Activated CD8-positive, alpha-beta memory T cell treated with anti-CD3 and anti-CD28 coated beads, Interleukin-2, amount 50 U/mL, for 24 hours (primary cell): ENCODE measurements around the gene GSK3B.
"Not testable (repeated sequence)": the region's sequence is repeated elsewhere in the genome, so short reads cannot be mapped to it uniquely, and the experiment has no call there.

Experiments
- DNase-seq: peaks from one replicate; pipeline ENCODE4 v3.0.0-alpha.2; 2020; ENCODE audit errors: extremely low read depth

GSK3B gene

DNA sequence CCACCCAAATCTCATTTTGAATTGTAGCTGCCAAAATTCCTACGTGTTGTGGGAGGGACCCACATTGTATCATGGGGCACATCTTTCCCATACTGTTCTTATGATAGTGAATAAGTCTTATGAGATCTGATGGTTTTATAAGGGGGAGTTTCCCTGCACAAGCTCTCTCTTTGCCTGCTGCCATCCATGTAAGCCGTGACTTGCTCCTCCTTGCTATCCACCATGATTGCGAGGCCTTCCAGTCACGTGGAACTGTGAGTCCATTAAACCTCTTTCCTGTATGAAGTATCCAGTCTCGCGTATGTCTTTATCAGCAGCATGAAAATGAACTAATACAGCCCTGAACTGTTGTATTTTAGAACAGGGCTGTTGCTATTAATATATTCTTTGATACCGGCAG, 40.6 kb downstream of the GSK3B start:
- DNase-seq, result not testable (repeated sequence)

DNA sequence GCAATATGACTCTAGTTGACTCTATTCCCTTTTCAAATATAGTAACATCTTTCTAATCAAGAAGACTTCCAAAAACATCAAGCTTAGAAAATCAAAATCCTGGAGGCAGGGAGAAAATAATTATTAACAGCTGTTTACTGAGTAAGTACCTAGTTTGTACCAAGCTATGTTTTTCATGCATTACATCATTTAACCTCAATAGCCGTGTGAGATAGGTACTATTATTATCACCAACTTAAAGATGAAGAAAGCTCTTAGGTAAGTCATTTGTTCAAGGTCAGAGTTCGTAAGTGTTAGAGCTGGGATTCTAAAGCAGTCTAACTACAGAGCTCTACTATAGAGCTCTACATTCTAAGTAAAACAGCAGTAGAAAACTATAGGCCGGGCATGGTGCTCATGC, 41.6 kb downstream of the GSK3B start:
- no peak for DNase-seq

DNA sequence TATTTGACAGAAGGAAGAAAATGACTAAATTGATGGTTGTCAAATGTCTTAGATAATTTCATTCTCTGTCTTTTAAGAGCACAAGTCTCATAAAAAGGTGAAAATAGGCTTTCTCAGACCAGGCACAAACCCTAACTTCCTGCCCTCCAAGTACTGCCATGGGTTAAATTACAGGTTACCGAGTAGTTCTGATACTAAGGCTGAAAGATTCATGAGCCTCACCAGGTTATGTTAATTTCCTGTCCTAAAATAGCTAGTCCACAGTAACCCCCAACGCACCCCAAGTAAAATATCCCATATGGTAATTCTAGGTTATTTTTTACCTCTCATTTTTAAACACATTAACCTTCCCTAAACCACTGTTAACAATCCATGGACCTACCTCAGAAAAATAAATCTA, 42.0 kb downstream of the GSK3B start:
- no peak for DNase-seq

DNA sequence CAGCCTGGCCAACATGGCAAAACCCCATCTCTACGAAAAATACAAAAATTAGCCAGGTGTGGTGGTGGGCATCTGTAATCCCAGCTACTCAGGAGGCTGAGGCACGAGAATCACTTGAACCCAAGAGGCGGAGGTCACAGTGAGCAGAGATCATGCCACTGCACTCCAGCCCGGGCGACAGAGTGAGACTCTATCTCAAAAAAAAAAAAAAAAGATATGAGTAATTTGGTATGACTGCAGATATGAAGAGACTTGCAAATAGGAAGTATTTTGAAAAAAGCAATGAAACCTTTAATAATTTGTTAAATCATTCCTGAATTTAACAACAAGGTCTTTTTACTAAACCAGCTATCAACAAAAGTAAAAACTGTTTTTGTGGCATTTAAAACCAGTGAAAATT, 42.7 kb downstream of the GSK3B start:
- DNase-seq, result not testable (repeated sequence)

DNA sequence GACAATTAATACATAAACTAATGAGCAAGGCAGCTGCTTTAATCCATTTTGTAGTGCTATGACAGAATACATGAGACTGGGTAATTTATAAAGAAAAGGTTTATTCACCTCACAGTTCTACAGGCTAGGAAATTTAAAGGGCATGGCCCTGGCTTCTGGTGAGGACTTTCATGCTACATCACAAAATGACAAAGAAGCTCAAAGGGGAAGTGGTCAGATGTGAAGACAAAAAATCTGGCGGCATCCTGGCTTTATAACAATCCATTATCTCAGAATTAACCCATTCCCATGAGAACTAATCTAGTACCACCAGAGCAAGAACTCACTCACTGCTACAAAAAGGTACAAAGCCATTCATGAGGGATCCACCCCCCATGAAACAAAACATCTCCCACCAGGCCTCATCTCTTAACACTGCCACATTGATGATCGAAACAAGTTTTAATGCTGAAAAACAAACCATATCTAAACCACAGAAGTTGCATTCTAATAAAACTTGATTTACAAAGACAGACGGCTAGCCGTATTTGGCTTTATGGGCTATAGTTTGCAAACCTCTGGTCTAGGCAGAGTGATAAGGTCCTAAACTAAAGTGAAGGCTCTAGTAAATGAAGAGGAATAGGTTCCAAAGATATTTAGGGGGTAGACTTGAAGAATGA, 44.2 kb downstream of the GSK3B start:
- no peak for DNase-seq

DNA sequence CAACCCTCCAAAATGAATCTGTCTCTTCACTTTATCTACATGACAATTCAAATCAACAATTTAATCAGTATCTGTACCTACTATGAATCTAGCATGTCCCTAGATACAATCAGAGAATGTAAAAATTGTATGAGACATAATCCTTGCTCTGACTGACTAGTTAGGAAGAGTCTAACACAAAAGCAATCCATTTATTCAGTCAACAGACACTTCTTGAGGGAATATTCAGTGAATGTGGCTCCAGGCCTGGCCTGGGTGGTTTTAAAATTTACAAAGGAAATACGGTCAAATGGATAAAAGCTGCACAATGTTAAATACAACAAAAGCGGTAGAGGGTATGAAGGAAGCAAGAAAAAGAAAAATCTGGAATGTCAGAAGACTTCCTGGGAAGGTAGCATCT, 45.2 kb downstream of the GSK3B start:
- no peak for DNase-seq

DNA sequence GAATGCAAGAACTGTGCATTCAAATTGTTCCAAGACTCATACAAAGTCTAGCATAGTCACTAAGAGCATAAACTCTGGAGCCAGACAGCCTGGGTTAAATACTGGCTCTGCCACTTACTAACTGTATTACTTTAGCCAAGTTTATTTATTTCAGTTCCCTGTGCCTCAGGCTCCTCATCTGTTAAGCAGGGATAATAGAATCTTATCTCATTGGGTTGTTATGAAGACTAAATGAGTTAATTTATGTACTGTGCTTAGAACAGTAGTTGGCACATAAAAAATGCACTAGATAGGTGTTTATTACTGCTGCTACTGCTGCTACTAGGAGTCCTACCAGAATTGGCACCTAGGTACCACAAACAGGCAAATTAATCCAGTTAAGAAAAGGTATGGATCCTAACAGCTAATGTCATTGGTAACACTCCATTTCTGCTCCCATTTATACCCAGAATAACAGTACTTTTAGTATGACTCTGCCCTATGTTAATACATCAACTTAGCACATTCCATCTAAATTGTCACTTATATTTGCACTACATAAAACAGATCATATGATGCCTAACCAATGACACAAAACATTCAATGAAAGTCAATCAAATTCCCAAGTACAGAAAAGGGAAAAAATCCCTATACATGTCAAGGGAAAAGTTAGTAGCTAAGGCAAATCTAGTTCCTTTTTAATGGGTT, 45.7 kb downstream of the GSK3B start:
- DNase-seq, result no peak

DNA sequence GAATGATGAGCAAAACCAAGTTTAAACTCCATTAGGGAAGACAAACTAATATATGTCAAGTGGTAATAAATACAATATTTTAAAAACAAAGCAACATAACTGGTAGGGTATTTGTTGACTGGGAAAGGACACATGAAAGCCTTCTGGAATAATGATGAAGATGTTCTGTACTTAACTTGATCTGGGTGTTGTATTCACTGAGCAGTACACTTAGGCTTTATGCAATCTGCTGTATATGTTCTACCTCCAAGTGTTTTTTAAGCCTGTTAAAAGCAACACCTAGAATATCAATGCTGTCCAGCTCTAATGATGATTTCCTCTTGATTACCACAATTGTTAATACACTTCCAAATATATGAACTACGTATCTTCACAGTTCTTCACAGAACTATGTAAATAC, 46.6 kb downstream of the GSK3B start:
- no peak for DNase-seq

DNA sequence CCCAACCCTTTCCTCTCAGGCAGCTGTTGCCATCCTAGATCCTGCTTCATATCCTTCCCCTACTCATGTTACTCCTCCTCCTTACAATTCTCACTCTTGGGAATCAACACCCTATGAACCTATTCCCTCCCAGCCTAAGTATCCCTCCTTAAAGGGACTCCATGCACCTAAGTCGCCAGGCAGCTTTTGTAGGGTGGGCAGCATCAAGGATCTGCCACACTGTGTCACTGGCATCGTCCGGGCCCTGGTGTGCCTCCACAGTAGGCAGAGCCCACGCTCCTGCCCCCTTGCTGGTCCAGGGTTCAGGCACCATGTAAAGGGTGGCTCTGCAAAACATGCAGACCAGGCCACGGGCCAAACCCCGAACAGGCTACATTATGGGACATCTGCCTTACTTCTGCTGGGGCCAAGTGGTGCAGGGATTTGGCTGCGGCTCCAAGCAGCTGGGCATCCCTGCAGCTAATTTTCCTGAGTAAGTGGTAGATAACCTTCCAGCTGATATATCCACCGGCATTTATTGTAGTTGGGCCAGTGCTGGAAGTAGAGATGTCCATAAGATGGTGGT, 53.4 kb downstream of the GSK3B start:
- DNase-seq, result no peak

DNA sequence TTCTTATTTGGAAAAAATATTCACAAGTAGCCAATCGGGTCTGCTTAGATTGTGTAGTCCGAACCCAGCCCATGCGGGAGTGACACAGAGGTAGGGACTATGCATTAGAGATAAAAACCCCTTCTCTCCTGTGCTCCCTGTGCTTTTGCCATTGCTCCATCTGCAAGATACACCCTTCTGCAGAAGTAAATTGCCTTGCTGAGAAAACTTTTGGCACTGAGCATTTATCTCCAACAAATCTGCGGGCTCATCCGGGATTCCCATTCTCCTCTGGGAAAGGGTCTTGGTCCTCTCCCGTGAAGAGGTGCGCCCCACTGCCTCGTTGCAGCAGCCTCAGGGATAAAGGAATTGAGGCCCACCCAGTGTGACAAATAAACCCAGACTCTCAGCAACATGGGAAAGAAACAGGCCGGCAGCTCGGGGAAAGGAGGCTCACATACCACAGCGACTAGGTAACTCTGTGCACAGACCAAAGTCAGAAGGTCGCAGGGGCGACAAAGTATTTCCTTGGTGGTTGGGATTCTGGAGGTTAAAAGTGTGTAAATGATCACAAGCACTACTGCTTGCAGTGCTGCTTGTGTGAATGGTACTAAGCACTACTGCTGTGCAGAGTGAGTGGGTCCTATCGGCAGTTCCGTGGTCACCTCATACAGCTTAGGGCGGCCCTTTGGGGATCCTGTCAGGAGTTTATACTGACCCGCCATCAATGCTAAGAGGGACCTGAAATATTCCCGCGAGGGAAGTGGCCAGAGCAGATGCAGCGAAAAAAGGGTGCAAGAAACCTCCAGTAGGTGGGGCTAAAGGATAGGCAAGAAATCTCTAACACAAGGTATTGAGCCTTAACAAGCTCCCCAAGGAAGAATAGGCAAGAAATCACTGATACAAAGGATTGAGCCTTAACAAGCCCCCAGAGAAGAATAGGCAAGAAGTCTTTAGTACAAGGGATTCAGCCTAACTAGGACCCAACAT, 54.3 kb downstream of the GSK3B start:
- no peak for DNase-seq

DNA sequence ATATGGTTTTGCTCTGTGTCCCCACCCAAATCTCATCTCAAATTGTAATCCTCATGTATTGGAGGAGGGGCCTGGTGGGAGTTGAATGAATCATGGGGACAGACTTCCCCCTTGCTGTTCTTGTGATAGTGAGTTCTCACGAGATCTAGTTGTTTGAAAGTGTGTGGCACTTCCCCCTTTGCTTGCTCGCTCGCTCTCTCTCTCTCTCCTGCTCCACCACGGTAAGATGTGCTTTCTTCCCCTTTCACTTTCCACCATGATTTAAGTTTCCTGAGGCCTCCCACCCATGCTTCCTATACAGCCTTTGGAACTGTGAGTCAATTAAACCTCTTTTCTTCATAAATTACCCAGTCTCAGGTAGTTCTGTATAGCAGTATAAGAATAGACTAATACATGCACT, 60.7 kb downstream of the GSK3B start:
- DNase-seq, result no peak

DNA sequence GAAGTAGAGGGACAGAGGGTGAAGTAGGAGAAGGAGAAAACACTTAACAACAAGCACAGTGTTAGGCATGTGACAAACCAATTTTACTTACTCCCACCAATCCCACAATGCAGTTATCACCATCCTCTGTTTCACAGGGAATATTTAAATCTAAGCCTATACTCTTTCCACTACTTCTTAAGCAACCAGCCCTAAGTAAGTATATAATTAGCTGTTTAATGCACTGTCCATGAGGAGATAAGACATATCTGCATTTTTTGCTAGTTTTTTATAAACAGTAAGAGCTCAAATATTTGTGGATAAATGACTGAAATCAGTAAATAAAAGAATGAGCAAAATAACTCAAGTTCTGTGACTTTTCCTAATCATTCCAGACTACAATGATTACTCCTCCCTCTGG, 62.7 kb downstream of the GSK3B start:
- no peak for DNase-seq

DNA sequence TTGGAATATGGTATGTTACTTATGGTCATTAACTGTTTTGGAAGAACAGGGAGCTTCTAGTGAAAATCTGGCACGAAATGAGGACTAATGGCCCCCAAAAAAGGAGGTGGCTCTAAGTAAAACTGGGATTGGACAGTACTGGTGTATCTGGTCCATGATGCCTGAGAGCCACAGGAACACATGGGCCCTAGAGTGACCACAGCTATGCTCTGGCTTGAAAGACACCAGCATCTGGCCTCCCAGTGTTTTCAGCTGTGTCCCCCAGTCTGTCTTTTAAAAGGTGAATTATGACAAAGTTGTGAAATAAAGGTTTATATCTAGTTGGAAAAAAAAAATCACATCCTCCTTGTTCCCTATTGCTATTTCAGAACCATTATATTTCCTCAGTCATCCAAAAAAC, 64.5 kb downstream of the GSK3B start:
- no peak for DNase-seq

DNA sequence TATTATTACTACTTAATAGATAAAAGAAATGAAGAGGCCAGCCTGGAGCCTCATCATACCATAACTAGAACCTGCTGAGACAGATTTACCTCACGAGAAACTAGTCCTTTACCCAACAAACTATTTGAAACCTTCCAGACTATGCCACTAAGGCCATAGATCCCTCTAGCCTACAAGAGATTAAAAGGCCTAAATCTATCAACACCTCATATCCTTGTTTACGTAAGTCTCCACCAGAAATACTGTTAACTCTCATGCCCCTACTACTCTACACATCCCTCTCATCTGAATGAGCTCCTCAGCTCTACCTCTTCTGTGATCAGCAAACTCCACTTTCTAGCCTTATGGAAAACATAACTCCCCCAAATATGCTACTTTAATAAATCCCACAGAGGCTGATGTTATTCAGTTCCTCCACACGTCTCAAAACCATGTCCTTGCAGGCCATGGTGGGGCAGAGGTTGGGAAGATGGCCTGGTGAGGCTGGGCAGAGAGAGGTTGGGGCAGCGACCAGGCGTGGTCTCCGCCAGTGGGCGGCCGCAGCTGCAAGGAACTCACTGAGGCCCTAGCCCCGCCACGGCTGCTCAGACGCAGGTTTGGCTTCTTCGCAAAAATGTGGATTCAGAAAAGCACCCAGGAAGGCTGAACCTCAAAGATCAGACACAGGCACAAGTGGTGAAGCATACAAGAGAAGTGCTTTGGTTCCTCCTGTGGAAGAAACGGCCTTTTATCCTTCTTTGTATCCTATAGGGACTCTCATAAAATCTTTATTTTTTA, 65.8 kb downstream of the GSK3B start:
- DNase-seq, result no peak

DNA sequence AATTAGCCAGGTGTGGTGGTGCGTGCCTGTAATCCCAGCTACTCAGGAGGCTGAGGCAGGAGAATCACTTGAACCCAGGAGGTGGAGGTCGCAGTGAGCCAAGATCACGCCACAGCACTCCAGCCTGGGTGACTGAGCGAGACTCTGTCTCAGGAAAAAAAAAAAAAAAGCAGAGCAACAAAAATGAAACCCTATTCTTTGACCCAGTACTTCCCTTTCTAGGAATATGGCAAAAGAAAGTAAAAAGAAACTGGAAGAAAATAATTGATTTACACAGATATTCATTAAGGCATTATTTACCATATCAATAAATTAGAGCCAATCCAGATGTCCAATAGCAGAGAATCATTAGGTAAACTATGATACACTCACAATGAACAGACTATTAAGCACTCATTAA, 67.0 kb downstream of the GSK3B start:
- DNase-seq, result no peak

DNA sequence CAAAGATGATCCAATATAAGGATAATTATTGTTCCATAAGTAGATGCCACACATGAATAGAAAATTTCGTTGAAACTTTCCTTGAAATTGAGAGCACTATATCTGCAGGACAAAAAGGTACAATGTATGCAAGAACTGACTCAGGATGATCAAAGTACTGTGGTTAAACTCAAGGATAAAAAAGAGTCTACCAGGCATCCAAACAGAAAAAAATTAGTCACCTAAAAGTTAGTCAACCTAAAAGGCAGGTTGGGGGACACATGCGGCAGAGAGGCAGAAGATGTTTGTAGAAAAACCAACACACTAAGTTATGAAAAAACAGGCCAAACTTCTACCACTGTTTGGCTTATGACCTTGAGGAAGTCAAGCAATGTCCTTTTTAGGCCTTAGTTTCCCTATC, 68.7 kb downstream of the GSK3B start:
- no peak for DNase-seq

DNA sequence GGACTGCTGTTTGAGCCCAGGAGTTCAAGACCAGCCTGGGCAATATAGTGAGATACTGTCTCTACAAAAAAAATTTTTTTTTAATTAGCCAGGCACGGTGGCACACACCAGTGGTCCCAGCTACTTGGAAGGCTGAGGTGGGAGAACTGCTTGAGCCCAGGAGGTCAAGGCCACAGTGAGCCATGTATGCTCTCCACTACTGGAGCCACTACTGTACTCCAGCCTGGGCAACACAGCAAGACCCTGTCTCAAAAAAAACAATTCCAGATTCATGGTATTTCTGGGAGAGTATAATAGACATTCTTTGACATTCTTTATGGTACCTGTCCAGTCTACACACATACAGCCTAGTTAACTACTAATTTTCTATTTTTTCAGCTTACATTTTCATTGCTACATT, 70.1 kb downstream of the GSK3B start:
- no peak for DNase-seq

DNA sequence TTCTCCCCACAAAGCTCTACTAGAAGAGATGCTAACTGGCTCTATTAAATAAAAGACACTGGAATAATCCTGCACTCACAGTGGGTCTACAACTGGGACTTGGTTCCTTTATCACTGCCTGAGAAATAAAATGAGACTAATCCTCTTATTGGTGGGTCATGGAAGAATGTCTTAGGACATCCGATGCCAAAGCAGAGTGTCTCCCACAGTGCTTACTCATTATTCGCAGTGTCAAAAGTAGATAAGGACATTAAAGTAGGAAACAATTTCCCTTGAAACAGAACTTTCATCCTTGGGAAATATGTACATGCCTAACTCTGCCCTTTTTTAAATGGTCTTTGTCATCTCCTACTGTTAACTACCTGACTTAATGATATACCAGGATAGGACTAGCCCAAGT, 71.5 kb downstream of the GSK3B start:
- DNase-seq, result no peak

DNA sequence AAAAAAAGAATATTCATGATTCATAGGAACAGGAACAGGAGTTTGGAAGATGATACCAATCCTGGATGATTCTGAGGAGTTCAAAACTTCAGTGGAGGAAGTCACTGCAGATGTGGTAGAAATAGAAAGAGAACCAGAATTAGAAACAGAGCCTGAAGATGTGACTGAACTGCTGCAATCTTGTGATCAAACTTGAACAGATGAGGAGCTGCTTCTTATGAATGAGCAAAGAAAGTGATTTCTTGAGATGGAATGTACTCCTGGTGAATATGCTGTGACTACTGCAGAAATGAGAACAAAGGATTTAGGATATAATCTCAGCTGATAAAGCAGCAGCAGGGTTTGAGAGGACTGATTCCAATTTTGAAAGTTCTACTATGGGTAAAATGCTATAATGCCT, 72.7 kb downstream of the GSK3B start:
- no peak for DNase-seq

DNA sequence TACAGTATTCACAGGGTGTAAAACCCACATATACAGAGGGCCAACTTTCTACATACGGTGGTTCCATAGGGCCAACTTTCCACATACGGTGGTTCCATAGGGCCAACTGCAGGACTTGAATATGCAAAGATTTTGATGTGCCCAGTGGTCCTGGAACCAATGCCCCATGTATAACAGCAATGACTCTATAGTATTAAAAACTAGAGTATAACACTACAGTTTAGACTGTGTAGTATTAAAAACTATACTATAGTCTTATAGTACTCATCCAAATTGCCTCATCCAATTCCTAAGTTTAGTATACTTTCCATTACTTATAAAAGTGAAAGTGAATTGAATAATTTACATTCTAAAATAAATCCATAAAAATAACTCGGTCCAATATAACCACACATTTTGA, 75.9 kb downstream of the GSK3B start:
- no peak for DNase-seq

DNA sequence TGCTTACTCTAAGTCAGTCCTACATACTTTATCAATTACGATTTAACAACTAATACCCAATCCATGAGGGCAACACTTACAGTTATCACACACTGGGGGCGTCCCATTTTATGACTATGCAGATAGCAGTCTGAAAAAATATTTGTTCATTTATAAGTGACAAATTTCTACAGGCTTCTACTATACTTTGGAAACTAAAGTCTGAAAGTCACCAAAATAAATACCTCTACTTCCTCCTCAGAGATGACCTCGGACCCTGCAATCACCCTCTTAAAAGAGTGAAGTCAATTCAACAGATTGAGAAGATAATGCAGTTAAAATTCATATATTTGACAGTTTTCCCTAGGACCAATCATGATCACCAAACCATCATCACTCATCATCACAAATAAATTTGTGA, 76.6 kb downstream of the GSK3B start:
- DNase-seq, result no peak

DNA sequence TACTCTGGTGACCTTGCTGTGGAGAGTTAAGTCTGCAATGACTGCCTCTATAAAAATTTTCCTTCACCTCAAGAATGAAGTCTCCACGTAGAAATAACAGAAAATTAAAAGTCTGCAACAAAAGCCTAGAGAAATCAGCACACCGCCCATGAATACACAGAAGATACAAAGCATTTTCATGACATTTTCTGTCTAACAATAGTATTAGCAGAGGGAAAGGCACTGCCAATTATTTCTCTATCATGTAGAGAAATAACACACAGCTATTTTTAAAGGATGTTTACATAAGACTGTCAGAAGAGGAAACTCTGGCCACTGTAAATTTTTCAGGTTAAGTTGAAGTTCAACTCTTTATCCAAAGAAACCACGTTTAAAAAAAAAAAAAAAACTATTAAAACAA, 80.8 kb downstream of the GSK3B start:
- DNase-seq, result no peak
